HL-60/S4 (cell line): Measurements from ENCODE around the gene TM6SF1.
"Not testable (repeated sequence)": the region's sequence is repeated elsewhere in the genome, so short reads cannot be mapped to it uniquely, and the experiment has no call there.

Experiments
- in situ Hi-C: fragments of 300-500 bp; cut with MboI; formaldehyde crosslinking; loops from 2 replicates; pipeline ENCODE4 v1.14.3; 2022; ENCODE audit warnings: low sequenced_read_pairs

Gene TM6SF1

DNA sequence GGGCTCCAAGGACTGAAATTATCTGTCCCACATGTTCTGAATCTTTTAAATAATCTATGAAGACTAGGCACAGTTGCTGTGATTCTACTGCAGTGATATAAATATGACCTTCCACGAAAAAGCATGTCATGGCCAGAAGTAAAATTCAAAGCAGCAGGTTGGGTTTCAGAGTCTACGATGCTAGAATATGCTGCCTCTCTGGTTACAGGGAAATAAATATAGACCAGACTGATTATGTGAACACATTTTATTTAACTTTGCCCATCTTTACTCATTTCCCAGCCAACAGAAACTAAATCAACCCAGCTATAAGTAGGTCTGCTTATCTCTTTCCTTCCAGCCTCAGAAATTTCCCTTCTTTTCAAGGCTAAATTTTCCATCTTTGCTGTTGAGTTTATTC lies 19.9 kb upstream of the TM6SF1 start:
- in situ Hi-C loops = no loop called here

DNA sequence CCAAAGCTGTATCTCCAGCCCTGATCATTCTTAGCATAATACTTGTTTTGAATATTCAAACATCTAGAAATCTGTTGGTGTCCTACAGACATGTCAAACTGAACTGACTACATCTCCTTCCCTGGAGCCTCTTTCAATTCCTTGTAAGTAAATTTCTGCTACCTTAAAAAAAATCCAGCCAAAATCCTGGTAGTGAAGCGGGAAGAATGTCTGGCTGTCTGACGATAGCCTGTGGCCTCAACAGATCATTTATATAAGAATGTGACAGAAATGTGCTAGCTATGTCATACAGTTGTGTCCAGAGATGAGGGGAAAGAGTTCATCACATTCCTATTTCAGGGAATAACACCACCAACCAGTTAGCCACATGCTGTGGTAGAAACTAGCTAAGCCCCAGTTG lies 18.6 kb upstream of the TM6SF1 start:
- in situ Hi-C loops = no loop called here

DNA sequence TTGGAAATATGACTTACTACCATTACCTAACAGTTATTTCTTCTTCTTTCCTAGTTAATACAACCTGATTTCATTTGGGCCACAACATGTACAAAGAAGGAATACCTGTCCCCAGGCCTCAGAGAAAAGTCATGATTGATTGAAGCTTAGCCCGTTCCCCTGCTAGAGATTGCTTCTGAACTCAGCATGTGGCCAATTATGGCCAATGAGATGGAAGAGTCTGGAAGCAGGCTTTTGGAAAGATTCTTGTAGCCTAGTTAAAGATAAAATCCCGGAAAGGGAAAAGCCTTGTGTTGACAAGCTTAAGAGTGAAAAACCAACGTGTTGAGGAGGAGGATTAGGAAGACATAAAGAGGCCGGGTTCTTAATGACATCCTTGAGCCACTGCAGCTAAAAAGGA lies 17.0 kb upstream of the TM6SF1 start:
- in situ Hi-C loops = no loop called here

DNA sequence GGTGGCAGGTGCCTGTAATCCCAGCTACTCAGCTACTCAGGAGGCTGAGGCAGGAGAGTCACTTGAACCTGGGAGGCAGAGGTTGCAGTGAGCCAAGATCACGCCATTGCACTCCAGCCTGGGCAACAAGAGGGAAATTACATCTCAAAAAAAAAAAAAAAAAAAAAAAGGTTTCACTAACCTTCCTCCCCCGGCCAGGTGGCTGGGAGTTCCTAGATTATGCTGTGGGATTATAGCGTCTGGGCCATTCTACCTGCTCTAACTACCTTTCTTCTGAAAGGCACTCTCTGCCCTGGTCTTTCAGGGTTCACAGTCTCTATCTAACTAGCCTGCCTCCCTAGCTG lies 15.5 kb upstream of the TM6SF1 start:
- in situ Hi-C loops = not testable (repeated sequence)

DNA sequence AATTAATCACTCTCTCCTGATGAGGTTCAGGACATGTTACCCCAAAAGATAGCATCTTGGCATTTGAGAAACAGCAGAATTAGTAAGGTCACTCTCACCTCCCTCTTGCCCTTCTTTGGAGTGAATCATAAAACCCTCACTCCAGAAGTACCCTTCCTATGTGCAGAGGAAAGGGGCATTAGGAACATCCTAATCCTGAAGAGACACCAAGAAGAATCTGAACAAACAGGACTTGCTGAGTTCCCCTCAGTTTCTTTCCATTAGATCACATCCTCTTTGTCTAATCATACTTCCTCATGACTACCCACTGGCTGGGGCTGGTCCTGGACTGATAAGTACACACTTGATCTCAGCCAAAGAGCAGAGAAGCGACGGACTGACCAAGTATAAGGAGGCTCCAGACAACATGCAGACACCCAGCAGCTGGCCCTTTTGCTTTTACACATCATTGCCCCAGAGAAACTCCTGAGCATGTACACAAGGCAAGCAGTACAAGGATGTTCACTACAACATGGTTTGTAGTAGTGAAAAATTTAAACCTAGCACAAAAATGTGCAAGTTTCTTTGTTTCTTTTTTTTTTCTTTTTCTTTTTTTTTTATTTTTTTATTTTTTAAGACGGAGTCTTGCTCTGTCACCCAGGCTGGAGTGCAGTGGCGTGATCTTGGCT lies 15.0 kb upstream of the TM6SF1 start:
- in situ Hi-C loops = no loop called here

DNA sequence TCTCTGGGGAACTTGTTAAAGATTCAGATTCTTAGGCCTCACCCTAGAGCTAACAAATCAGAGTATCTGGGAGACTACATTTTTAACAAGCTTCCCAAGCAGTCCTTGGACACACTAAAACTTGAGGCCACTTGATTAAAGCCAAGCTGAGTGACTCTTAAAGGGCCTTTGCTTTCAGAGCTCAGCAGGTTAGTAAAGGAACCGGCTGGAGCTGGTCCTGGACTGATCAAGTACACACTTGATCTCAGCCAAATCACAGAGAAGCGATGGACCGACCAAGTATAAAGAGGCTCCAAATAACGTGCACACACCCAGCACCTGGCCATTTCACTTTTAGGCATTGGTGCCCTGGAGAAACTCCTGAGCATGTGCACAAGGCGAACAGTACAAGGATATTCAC lies 12.9 kb upstream of the TM6SF1 start:
- in situ Hi-C loops = no loop called here

DNA sequence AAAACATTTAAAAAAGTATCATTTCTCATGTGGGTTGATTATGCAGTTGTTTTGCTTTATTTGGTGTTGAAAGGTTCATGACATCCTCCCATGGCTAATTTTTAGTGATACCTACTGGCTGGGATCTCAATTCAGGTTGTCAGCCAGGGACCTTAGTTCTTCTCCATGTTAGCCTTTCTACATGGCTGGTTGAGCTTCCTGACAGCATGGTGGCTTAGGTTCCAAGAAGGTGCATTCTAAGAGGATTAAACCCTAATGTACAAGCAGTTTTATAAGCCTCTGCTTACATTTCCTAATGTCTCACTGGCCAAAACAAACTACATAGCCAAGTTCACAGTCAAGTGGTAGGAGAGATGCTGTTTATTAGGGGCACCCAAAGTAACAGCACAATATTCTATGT lies 9.4 kb upstream of the TM6SF1 start:
- in situ Hi-C loops = no loop called here

DNA sequence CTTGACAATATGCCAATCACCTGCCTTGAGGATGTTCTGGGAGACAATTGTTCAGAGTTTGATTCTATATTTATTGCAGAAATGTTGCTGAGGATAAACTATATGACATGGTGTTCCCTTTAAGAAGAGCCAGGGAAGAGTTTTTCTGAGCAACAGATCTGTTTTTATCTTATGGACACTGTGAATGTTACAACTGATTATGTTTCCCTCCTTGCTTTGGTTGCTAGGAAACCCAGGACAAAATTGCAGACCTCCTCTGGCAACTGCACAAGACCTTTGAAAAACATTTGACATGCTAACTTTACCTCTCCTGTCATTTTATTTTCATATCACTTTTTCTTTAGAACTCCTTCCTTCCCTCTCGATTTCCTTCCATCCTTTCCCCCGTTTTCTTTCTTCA lies 8.2 kb upstream of the TM6SF1 start:
- in situ Hi-C loops = no loop called here

DNA sequence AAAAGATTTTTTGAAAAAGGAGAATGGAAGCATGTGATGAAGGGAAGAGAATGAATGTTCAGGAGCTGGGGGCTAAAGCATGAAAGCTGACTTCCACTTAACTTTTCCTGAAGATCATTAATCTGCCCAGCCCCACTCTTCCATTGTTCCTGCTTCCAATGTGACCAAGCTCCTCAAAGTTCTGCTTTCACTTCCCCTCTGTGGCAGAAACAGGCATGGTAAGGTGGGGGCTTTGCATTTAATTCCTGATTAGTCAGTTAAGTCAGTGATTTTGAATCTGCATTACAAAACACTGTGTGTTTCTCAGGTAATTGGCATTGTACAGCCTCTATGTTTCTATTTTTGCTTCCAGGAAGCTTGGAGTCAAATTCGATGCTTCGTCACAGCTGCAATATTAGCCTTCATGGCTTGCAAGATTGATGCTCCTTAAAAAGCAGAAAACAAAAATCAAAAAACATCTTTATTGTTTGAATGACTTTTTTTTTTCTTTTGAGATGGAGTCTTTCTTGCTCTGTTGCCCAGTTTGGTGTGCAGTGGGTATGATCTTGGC lies 7.3 kb upstream of the TM6SF1 start:
- in situ Hi-C loops = no loop called here

DNA sequence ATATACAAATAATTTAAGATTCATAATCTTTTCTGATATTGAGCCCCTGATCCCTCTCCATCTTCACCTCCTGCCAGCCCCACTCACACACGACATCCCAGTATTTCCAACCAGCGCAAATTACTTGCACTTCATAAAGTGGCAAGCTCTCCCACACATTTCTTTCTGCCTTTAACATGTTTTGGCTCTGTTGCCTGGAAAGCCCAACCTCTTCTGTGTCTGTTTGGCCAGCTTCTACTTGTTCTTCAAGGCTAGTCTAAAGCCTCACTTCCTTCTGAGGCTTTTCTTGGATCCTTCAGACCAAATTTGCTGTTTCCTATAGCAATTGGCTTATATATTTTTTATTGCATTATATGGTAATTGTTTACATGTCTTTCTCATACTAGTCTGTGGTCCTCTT lies 5.1 kb upstream of the TM6SF1 start:
- in situ Hi-C loops = no loop called here

DNA sequence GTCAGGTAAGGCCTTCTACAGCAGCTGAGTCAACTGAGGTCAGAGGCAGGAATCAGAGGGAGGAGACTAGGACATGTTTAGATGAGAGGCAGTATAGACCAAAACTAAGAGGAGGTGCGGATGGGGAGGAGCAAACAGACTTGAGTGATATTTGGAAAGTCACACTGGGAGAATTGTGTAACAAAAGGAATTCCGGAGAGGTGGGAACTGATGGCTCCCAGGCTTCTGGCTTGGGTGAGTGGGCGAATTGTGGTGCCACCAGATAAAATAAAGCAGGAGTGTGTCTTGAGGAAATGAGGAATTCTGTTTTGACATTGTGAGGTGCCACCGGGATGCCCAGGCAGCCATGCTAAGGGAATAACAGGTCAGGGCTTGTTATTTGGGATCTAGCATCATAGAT lies 3.3 kb upstream of the TM6SF1 start:
- in situ Hi-C loops = no loop called here

DNA sequence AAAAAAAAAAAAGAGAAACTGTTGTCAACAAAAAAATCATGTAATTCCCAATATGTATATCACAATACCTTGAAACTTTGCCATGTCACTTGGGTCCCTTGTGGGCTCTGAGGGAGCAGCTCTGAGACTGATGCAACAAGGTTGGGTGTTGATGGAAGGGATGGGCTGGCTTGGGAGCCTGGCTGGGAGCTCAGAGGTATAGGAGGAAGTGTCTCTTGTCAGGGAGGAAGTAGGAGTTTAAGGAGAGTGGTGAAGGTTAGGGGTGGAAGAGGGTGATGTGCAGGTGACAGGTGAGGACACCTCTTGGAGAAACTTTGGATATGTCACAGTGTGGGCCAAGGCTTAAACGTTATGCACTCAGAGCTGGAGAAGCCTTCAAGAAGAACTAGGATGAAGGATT lies 2.0 kb upstream of the TM6SF1 start:
- in situ Hi-C loops = no loop called here

DNA sequence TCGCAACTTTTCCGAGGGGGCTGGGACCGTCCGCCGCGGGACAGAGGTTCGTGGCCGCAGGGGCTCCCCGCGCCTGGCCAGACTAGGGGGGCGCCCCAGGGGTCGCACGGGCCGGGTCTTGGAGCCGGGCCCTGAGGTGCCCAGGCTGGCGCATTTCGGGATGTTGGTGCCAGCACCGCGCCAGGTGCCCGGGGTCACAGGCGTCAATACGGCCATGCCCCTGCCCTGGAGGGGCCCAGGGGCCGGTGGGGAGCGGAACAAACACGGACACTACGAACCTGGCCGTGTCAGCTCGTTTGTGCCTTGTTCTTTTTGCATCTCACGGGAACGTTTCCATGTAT lies 366 bp downstream of the TM6SF1 start:
- in situ Hi-C loops = no loop called here

DNA sequence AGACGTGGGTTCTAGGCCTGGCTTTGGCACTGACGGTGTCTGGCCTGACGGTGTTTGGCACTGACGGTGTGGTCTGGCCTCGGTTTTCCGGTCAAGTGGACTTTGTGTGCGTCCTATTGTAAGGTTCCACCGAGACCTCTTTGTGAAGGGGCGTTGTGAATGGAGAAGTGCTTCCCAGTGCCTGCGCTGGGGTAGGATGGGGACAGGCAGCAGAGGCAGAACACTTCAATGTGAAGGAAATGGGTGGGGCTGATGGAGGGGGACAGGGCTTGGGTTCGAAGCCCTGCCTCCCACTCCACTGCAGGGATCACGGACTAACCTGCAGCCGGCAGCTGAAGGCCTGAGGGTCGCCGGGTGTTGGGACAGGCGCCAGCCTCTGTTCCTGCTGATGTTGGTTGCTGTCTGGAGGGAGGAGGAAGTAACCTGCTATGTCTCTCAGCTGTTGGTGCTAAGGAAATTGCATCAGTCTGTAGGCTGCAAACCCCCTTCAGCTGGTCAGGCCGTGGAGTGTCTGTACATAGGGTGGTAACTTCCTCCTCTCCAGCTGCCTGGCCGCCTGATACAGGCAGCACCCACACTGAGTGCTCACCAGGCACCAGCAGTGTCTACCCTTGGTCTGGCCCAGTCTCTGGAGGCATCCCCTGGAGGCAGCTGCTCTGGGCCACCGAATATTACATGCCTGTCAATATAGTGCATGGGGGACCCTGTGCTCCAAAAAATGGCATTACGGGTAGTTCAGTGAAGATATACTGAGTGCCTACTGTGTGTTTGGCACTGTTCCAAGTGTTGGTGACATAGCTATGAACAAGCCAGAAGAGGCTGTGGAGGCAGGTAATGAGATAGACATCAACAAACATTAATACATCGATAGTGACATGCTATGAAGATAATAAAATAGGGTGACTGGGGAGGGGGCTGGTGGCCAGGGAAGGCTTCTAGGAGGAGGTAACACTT lies 1.1 kb downstream of the TM6SF1 start:
- in situ Hi-C loops = no loop called here

DNA sequence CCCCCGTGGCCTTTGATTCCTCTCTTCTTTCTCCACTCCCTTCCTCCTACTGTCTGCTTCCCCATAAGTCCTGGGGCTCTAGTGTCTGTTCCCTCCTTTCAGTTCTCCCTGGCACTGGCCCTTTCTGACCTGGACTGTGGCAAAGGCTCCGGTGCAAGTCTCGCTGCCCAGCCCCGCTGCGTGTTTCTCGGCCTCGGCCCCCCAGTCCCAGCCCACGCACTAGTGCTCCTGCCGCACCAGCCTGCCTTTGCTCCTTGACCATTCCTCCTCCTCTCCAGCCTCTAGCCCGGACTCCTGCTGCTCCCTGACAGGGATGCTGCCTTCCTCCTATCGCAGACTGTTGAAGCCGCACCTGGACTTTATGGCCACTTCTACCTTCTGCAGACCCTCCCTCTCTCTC lies 2.1 kb downstream of the TM6SF1 start:
- in situ Hi-C loops = no loop called here

DNA sequence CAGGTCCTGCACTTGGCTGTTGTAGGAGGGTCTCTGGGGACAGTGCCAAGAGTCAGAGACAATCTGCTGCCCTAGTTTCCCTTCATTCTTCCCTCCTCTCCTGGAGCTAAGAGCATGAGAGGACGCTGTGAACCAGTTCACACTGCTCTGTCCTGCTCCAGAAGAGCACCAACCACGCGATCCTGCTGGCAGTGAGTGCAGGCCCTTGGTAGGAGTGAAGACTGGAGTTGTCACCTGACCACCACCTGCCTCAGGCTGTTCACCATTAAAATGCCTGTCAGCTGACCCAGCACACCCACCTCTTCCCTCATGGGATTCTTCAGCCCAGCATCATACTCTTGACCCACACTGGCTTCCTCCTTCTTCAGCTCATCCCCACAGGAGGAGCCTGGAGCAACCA lies 2.9 kb downstream of the TM6SF1 start:
- in situ Hi-C loops = no loop called here

DNA sequence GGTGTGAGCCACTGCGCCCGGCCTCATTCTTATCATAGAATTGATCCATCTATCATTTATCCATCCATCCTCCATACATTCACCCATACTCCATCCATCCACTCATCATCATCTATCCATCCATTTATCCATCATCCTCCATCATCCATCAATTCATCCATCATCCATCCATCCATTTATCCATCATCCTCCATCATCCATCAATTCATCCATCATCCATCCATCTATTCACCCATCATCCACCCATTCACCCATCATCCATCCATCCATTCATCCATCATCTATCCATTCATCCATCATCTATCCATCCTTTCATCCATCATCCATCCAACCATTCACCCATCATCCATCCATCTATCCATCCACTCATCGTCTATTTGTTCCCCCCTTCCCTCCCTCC lies 3.7 kb downstream of the TM6SF1 start:
- in situ Hi-C loops = no loop called here

DNA sequence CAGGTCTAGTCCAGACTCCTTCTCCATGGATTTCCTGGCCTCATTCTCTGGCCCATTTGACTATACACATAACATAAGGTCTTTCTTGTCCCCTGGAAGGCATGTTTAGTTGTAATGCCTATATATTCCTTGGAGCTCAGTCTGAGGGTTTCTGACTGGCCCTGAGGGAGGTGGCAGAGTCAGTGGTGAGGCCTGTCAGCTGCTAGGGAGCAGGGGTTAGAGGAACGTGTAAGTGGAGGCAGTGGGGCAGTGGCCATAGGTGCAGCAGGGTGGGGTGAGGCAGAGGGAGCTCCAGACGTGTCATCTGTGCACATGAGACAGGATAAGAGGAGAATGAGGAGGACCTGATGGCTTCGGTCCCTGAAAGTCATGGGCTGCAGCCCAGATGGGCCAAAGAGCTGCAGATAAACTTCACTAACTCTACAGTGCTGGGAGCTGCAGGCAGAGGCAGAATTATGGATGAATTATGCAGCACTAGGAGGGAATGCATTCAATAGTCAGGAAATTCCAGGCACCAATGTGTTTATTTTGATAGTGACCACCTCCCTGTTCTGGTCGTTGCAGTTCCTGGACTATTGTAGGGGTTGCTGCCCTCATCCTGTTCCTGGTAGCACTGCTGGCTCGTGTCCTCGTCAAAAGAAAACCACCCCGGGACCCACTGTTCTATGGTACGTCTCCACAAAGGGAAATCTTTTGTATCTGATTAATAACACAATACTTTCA lies 4.9 kb downstream of the TM6SF1 start:
- in situ Hi-C loops = no loop called here

DNA sequence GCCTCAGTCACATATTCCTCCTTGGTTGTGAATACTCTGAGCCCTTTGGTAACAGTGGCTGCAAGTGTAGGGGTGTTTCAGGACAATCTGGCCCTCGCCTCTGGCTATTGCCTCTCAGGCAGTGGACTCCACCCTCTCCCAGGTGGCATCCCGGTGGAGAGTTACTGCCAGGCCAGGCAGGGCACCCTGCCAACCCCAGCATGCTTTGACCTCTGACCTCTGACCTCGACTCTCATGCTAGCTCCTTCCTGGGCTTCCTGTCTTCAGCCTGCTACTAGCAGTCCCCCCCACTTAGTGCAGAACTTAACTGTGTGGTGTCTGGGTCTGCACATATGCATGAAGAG lies 5.5 kb downstream of the TM6SF1 start:
- in situ Hi-C loops = no loop called here

DNA sequence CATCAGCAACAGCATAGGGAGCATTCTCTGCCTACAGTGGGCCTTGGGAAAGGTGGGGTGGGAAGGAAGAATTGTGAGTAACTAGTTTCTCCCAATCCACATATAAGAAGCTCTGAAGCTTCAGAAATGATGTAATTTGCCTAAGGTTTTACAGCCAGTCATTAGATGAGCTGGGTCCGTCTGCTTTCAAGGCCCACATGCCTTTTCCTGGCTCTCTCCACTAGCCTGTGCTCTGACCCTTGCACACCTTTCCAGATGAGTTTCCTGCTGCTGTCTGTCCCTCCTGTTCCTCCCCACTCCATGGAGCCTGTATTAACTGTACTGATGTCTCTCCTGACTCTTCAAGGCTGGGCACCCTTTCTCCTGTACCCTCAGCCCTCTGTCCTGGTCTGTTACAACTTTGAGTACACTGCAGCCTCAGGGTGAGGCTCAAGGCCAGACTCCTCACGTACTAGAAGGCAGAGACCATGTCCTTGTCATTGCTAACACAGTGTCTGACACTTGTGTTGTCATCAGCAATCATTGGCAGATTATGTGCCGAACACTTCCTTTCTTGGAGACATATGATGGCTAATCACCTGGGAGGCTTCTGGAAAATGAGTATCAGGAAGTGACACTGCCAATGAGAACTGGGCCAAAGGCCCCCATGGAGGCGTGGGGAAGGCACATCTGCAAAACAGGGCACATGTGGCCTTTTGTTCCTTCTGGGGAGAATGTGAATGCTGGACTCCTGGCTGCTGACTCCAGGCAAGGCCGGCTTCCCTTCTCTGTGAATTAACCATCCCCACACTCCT lies 6.6 kb downstream of the TM6SF1 start:
- in situ Hi-C loops = no loop called here

DNA sequence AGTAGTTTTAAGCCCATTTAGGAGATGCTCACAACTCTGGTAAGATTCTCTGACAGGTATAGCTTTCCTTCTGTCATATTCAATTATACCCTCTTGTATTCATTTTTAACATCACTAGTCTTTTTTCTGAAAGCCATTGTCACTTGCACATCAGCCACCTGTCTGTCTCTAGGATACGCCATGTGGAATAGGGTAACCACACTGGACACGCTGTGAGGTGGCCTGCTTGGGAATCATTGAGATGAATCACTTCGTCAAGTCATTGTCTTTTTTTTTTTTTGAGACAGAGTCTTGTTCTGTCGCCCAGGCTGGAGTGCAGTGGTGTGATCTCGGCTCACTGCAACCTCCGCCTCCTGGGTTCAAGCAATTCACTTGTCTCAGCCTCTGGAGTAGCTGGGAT lies 7.4 kb downstream of the TM6SF1 start:
- in situ Hi-C loops = no loop called here
